Peyer's patch (tissue), 4 donors: ENCODE measurements around the gene DCTD.

ENCODE experiments used
- CTCF ChIP-seq, 6 experiments: fragments of 450-650 bp in 4 of 6; fragments of 200-600 bp in 2 of 6; sonication (generic) in 1 of 6; IDR thresholded peaks; one replicate each; pipeline ENCODE4 v1.5.1; 2017 to 2019; ENCODE audit warnings: antibody characterized with exemption in 6 of 6, mild to moderate bottlenecking in 3 of 6, moderate library complexity in 1 of 6
- POLR2A ChIP-seq, 2 donors: fragments of 450-650 bp; IDR thresholded peaks; one replicate each; pipeline ENCODE4 v1.5.1; 2017; ENCODE audit warnings: antibody characterized with exemption in 2 of 2, mild to moderate bottlenecking in 2 of 2, moderate library complexity in 2 of 2

GRCh38 chr4:182847576-182848450, 69.4 kb downstream of the DCTD start:
- TF ChIP-seq CTCF (IDR thresholded peaks at IDR 0.05) (no peak), POLR2A (IDR thresholded peaks at IDR 0.05) (no peak)
